ENCODE results near the gene PINLYP.

GRCh38 chr19:43526884-43527859 lies 48.4 kb upstream of the PINLYP start, which contains the start of gene ETHE1:
- TF ChIP-seq EZH2 (IDR thresholded peaks at IDR 0.05; ENCODE audit: borderline replicate concordance, low read length) (no peak), CTCF (IDR thresholded peaks at IDR 0.05; ENCODE audit: low read length) (no peak)
